ENCODE results near the gene GARNL3.

Gene GARNL3

GRCh38 chr9:127356906-127357305 is 92.3 kb downstream of the GARNL3 start:
- DNase-seq, result no peak

DNA sequence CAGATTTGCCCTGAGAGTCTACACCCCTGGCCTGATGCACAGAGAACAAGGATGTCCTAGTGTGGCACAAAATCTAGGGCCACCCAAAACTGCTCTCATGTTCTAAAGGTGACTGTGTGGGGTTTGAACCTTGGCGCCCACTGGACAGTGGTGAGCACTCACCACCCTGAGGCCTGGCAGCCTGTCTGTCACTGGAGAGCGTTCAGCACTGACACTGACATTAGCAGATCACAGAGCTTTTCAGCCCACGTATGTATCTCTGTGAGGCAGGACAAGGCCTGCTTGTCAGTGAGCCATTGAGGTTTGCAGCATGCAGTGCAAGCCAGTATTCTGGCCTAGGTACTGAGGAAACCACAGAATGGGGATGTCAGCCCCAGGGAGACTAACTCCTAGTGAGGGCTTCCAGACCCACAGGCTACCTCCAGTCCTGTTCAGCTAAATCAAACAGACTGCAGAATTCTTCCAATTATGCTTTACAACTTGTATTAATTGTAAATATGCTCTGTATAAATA is 93.5 kb downstream of the GARNL3 start:
- no peak for DNase-seq

DNA sequence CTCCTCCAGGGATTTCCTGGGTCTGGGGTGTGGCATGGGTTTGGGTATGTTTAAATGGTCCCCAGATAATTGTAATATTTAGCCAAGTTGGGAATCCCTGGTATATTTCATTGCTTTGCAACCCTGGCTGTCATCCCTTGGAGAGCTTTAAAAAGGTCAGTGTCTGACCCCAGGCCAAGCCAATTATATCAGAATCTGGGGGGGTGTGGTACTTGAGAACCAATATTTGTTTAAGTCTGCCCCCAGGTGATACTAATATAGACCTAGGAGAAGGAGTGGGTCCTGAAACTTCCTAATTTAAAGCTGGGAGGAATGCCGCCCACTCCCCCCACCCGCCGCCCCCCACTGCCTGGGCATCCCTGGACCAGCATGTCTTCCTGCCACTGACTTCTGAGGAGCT is 94.2 kb downstream of the GARNL3 start:
- no peak for DNase-seq

- DNase-seq, result no peak
These were observed 95.7 kb downstream of the GARNL3 start for GRCh38 chr9:127360250-127360649.

DNA sequence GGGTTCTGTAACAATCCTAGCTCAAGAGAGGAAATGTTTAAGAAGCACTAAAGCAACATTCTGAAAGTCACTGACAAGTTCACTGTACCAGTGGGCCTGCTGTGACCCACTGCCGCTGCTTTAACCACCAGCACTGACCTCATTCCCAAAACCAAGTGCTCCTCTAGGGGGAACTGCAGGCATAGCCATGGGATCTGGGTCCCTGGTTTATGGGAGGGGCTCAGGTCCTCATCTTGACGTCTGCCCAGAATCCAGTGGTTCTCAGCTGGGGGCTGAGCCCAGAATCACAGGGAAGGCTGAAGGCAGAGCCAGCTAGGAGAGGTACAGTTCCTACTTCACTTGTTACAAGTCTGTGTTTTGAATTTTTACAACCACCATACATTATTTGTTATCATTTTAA is 96.3 kb downstream of the GARNL3 start:
- DNase-seq, result no peak

DNA sequence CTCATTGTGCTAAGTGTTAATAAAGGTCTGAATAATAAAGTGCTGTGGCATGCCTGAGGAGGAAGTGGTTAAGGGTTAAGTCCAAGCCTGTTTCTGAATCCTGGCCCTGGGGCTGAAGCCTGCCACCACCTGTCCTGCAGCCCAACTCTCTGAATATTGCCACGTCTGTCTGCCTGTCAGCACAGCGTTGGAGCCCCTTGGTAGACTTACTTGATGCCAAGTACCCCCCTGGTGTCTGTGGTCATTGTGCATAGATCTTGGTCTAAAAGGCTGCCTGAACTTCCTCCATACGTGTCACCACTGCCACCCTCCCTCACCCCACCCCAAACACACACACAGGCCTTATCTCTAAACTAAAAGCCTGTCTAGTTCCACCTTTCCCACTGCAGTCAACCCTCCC is 97.0 kb downstream of the GARNL3 start:
- no peak for DNase-seq

DNA sequence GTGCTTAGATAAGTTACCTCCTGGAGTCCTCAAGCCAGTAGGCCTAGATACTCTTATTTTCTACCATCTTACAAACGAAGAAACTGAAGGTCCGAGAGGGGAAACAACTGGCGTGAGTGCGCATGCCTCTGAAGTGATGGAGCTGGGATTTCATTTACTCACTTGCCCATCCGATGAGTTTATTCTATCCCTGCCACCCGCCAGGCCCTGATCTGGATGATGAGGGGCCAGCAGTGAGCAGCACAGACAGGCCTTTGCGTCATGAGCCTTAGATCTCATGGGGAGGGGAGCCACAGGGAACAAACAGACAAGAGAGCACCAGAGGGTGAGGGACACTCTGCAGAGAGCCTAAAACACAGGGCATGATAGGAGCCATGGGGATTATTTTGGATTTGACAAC is 98.3 kb downstream of the GARNL3 start:
- no peak for DNase-seq

- DNase-seq, result no peak
These were observed 100.9 kb downstream of the GARNL3 start for GRCh38 chr9:127365461-127365860.

- no peak for DNase-seq
These were observed 102.0 kb downstream of the GARNL3 start for GRCh38 chr9:127366594-127366993.

- DNase-seq, result no peak
These were observed 104.4 kb downstream of the GARNL3 start for GRCh38 chr9:127368852-127369402.

GRCh38 chr9:127369428-127369827 is 104.9 kb downstream of the GARNL3 start:
- DNase-seq, result no peak

GRCh38 chr9:127370147-127370579 is 105.6 kb downstream of the GARNL3 start:
- no peak for DNase-seq

- DNase-seq, result no peak
These were observed 106.4 kb downstream of the GARNL3 start for GRCh38 chr9:127370672-127371648.

DNA sequence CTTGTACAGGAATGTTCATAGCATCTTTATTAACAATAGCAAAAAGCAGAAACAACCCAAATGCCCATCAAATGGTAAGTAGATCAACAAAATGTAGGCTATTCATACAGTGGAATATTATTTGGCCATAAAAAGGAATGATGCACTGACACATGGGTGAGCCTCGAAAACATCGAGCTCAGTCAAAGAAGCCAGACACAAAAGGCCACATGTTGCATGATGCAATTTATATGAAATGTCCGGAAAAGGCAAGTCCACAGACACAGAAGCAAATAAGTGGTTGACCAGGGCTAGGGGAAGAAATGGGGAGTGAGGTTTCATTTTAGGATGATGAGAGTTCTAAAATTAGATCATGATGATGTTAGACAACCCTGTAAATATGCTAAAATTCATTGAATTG is 115.9 kb downstream of the GARNL3 start:
- DNase-seq, result no peak

- DNase-seq, result no peak
These were observed 118.0 kb downstream of the GARNL3 start for GRCh38 chr9:127382541-127382940.

DNA sequence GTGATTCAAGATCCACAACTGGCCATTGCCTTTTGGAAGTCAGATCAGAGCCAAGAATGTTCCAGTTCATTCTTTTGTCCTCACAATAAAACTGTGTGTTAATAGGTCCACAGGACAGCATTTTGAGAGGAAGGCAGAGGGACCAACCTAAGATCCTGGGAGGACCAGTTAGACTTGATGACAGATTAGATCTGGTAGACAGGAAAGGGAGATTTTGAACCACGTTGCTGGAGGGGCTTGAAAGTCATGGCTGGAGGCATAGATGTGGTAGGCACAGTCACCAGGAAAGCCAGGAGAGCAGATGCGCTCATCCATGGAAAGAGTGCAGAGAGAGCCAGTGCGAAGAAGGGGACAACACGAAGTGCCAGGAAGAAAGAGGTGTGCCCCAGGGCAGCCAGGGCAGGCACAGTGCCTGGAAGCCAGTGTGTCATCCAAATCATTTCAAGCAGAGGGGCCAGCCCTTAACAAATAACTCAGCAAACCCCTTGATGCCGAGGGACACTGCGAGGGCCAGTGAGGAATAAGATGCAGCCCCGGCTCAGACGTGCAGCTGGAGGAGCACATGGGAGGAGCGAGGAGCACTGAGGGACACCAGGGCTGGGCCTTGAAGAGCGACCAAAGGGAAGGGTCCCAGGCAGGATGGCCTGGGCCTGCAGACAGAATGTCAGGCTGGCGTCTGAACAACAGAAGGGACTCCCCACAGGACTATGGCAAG is 119.6 kb downstream of the GARNL3 start:
- DNase-seq, result no peak

GRCh38 chr9:127384901-127385300 is 120.3 kb downstream of the GARNL3 start:
- DNase-seq, result no peak

- no peak for DNase-seq
These were observed 121.7 kb downstream of the GARNL3 start for GRCh38 chr9:127386249-127386648.

GRCh38 chr9:127386981-127387380 is 122.4 kb downstream of the GARNL3 start:
- DNase-seq, result no peak

DNA sequence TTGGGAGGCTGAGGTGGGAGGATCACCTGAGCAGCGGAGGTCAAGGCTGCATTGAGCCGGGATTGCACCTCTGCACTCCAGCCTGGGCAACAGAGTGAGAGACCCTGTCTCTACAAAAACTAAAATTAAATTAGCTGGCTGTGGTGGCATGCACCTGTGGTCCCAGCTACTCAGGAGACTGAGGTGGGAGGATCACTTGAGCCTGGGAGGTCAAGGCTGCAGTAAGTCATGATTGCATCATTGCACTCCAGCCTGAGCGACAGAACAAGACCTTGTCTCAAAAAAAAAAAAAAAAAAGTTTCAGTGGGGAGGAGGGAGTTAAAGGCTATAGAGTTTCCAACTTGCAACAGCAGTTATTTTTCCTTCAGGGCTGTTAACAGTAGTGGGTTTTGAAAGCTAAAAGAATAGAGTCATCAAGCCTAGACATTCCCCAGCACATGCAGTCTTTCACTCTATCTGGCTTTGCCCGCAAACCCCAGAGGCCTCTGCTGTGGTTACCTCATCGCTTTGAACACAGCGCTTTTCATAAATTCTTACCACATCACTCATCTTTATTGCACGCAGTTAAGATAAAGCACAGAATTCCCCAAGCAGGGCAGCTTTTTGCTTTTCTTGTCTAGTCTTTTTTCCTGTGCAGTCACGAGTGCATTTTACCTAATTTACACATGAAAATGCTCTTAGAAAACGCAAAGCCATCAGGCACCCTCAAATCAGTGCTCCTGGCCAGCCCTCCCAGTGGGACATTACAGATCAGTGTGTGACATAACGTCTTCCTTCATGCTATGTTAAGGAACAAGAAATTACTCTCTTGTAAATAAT is 123.7 kb downstream of the GARNL3 start:
- DNase-seq, result peak; percentile 39

DNA sequence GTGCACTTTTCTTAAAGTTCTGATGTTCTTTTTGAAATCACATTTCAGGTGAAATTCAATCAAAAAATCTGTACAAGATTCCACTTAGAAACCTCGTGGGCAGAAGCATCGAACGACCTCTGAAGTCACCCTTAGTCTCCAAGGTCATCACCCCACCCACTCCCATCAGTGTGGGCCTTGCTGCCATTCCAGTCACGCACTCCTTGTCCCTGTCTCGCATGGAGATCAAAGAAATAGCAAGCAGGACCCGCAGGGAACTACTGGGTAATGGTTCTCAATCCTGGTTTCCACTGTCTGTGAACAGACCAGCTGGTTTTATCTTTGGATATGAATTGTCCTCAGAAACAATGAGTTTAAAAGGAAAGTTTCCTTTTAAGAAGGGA is 124.3 kb downstream of the GARNL3 start:
- peak; percentile 18 for DNase-seq

DNA sequence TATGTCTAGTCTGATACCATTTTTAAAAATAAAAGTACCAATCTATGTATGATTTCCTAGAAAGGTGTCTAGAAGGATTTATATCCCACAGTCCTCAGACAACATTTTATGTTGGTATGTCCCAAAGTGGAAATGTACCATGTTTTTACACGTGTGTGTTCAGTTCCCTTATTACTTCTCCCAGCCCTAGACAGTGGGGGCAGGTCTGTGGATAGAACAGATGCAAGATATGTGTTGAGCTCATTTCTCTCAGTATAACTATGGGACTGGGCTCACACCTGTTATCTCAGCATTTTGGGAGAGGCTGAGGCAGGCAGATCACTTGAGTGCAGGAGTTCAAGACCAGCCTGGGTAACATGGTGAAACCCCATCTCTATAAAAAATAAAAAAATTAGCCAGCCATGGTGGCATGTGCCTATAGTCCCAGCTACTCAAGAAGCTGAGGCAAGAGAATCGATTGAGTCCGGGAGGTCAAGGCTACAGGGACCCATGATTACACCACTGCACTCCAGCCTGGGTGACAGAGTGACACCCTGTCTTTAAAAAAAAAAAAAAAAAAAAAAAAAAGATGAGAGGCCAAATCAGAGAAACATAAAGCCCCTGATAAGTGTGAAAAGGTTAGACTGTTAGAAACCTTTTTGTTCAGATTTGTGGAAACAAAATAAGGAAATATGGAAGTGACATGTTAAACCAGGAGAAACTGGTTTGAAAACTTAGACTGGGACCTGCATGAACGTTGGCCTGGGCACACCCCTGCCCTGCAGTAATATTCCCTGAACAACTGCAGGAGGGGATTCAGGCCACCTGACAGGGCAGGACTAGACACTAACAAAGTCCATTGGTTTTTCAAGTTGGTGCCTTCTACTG is 125.0 kb downstream of the GARNL3 start:
- no peak for DNase-seq
